Measurements from ENCODE around the gene CDC34. TPM values are rescaled to one million over a fixed set of nuclear protein-coding genes. Genes with fewer than 3 reads are reported as not detected.

The CDC34 gene
- total RNA-seq, 1 experiment from 2014 or later = 129 TPM

- TF ChIP-seq ZNF232 (CRISPR knock-in tag; IDR thresholded peaks at IDR 0.05) (no peak), JAZF1 (CRISPR knock-in tag; IDR thresholded peaks at IDR 0.05) (no peak), NFE2L1 (CRISPR knock-in tag; IDR thresholded peaks at IDR 0.05) (no peak)
- TF ChIP-seq, protein P1, sequence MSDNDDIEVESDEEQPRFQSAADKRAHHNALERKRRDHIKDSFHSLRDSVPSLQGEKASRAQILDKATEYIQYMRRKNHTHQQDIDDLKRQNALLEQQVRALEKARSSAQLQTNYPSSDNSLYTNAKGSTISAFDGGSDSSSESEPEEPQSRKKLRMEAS (CRISPR knock-in tag; IDR thresholded peaks at IDR 0.05) = no peak
- TF ChIP-seq, protein P2, sequence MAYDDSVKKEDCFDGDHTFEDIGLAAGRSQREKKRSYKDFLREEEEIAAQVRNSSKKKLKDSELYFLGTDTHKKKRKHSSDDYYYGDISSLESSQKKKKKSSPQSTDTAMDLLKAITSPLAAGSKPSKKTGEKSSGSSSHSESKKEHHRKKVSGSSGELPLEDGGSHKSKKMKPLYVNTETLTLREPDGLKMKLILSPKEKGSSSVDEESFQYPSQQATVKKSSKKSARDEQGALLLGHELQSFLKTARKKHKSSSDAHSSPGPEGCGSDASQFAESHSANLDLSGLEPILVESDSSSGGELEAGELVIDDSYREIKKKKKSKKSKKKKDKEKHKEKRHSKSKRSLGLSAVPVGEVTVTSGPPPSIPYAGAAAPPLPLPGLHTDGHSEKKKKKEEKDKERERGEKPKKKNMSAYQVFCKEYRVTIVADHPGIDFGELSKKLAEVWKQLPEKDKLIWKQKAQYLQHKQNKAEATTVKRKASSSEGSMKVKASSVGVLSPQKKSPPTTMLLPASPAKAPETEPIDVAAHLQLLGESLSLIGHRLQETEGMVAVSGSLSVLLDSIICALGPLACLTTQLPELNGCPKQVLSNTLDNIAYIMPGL (CRISPR knock-in tag; IDR thresholded peaks at IDR 0.05) = no peak
Measured at GRCh38 chr19:571566-571974, 40.0 kb downstream of the CDC34 start (continued).

GRCh38 chr19:572140-572742 is 40.7 kb downstream of the CDC34 start, which contains the start of gene BSG:
Gene BSG (plus strand): TSS chr19:572596. CDS start chr19:572635, 39 bp downstream.
- POLR2A ChIA-PET = interaction anchor here (1.0 to 1.9 kb wide), 3 partner anchors 9 to 62 kb away, joined by 3 to 6 read pairs (median 4); no protein-coding TSS in a partner anchor
- Mint-ChIP-seq H3K27me3 (ENCODE audit: low read depth) (peaks cover 19% of the 10 kb centered on the region), H3K36me3 (peaks cover 5% of the 10 kb centered on the region), H3K9me3 (no peaks in the 10 kb centered on the region), H3K4me1 (peaks cover 33% of the 10 kb centered on the region), H3K4me3 (peak within 1 kb of the TSS; percentile 94), H3K27ac (peak within 1 kb of the TSS; percentile 99)
- ATAC-seq (peak; percentile 74), DNase-seq (ENCODE audit: low spot score) (peak; percentile 98)
- CTCF ChIA-PET = interaction anchor here (0.6 to 1.7 kb wide), 2 partner anchors 12 to 62 kb away, joined by 3 to 4 read pairs; no protein-coding TSS in a partner anchor
- no peak for TF ChIP-seq ZNF416 (CRISPR knock-in tag; IDR thresholded peaks at IDR 0.05)
- TF ChIP-seq MYBL2 (CRISPR knock-in tag; IDR thresholded peaks at IDR 0.05) = no peak
- TF ChIP-seq KAT7 (CRISPR knock-in tag; IDR thresholded peaks at IDR 0.05; ENCODE audit: borderline replicate concordance) = no peak; the same call in 1 of the 2 replicates
- TF ChIP-seq, protein P3, sequence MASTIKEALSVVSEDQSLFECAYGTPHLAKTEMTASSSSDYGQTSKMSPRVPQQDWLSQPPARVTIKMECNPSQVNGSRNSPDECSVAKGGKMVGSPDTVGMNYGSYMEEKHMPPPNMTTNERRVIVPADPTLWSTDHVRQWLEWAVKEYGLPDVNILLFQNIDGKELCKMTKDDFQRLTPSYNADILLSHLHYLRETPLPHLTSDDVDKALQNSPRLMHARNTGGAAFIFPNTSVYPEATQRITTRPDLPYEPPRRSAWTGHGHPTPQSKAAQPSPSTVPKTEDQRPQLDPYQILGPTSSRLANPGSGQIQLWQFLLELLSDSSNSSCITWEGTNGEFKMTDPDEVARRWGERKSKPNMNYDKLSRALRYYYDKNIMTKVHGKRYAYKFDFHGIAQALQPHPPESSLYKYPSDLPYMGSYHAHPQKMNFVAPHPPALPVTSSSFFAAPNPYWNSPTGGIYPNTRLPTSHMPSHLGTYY (CRISPR knock-in tag; IDR thresholded peaks at IDR 0.05) = no peak
- TF ChIP-seq PREB (CRISPR knock-in tag; IDR thresholded peaks at IDR 0.05; ENCODE audit: borderline replicate concordance) = no peak
- TF ChIP-seq USF1 (CRISPR knock-in tag; IDR thresholded peaks at IDR 0.05) = peak; percentile 97
- TF ChIP-seq CREM (CRISPR knock-in tag; IDR thresholded peaks at IDR 0.05) = 0 out of 2 replicates have a peak, but pooled peaks have one; percentile 68
- TF ChIP-seq, protein P4, sequence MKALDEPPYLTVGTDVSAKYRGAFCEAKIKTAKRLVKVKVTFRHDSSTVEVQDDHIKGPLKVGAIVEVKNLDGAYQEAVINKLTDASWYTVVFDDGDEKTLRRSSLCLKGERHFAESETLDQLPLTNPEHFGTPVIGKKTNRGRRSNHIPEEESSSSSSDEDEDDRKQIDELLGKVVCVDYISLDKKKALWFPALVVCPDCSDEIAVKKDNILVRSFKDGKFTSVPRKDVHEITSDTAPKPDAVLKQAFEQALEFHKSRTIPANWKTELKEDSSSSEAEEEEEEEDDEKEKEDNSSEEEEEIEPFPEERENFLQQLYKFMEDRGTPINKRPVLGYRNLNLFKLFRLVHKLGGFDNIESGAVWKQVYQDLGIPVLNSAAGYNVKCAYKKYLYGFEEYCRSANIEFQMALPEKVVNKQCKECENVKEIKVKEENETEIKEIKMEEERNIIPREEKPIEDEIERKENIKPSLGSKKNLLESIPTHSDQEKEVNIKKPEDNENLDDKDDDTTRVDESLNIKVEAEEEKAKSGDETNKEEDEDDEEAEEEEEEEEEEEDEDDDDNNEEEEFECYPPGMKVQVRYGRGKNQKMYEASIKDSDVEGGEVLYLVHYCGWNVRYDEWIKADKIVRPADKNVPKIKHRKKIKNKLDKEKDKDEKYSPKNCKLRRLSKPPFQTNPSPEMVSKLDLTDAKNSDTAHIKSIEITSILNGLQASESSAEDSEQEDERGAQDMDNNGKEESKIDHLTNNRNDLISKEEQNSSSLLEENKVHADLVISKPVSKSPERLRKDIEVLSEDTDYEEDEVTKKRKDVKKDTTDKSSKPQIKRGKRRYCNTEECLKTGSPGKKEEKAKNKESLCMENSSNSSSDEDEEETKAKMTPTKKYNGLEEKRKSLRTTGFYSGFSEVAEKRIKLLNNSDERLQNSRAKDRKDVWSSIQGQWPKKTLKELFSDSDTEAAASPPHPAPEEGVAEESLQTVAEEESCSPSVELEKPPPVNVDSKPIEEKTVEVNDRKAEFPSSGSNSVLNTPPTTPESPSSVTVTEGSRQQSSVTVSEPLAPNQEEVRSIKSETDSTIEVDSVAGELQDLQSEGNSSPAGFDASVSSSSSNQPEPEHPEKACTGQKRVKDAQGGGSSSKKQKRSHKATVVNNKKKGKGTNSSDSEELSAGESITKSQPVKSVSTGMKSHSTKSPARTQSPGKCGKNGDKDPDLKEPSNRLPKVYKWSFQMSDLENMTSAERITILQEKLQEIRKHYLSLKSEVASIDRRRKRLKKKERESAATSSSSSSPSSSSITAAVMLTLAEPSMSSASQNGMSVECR (CRISPR knock-in tag; IDR thresholded peaks at IDR 0.05; ENCODE audit: borderline replicate concordance) = peak; percentile 72; the same call in 1 of the 2 replicates
- TF ChIP-seq CDX4 (CRISPR knock-in tag; IDR thresholded peaks at IDR 0.05; ENCODE audit: borderline replicate concordance) = no peak
- no peak for TF ChIP-seq NFE2L1 (CRISPR knock-in tag; IDR thresholded peaks at IDR 0.05)
- TF ChIP-seq FOXJ3 (CRISPR knock-in tag; IDR thresholded peaks at IDR 0.05; ENCODE audit: borderline replicate concordance) = no peak
- TF ChIP-seq TP53 (CRISPR knock-in tag; IDR thresholded peaks at IDR 0.05) = peak; percentile 91; the same call in 1 of the 2 replicates
- TF ChIP-seq, protein P5, sequence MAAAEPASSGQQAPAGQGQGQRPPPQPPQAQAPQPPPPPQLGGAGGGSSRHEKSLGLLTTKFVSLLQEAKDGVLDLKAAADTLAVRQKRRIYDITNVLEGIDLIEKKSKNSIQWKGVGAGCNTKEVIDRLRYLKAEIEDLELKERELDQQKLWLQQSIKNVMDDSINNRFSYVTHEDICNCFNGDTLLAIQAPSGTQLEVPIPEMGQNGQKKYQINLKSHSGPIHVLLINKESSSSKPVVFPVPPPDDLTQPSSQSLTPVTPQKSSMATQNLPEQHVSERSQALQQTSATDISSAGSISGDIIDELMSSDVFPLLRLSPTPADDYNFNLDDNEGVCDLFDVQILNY (CRISPR knock-in tag; IDR thresholded peaks at IDR 0.05) = peak; percentile 68; the same call in 1 of the 2 replicates
- TF ChIP-seq, protein P1 (CRISPR knock-in tag; IDR thresholded peaks at IDR 0.05) = peak; percentile 62; the same call in 1 of the 2 replicates
- no peak for TF ChIP-seq SMAD3 (CRISPR knock-in tag; IDR thresholded peaks at IDR 0.05; ENCODE audit: borderline replicate concordance)
- TF ChIP-seq, protein P6, sequence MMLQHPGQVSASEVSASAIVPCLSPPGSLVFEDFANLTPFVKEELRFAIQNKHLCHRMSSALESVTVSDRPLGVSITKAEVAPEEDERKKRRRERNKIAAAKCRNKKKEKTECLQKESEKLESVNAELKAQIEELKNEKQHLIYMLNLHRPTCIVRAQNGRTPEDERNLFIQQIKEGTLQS (CRISPR knock-in tag; conservative IDR thresholded peaks at IDR 0.05) = no peak
- TF ChIP-seq SP1 (CRISPR knock-in tag; conservative IDR thresholded peaks at IDR 0.05) = peak; percentile 71
- TF ChIP-seq ESRRA (CRISPR knock-in tag; IDR thresholded peaks at IDR 0.05; ENCODE audit: borderline replicate concordance) = 0 out of 2 replicates have a peak, but pooled peaks have one; percentile 70
- TF ChIP-seq TEAD1 (CRISPR knock-in tag; IDR thresholded peaks at IDR 0.05) = peak; percentile 82
